SU-DHL-6 (cell line): Measurements from ENCODE around the gene IDH2.

ENCODE experiments used
- H2AFZ ChIP-seq: fragments of 200-600 bp; sonication (generic); 2 replicates; pipeline ENCODE4 v1.6.1; 2014; ENCODE audit warnings: low read depth, mild to moderate bottlenecking, moderate library complexity, mixed read lengths, antibody characterized with exemption, low read length; ENCODE audit not compliant: severe bottlenecking
- H3F3A ChIP-seq: fragments of 200-600 bp; shearing (Covaris generic); 2 replicates; pipeline ENCODE4 v1.6.0; 2016; ENCODE audit warnings: antibody characterized with exemption, mild to moderate bottlenecking; ENCODE audit not compliant: insufficient read depth
- H3K27ac ChIP-seq: fragments of 200-600 bp; sonication (generic); 2 replicates; pipeline ENCODE4 v1.5.1; 2016; ENCODE audit warnings: low read depth, mild to moderate bottlenecking, low read length, moderate library complexity, mixed read lengths
- H3K27me3 ChIP-seq: fragments of 200-600 bp; sonication (generic), shearing (Covaris generic); 2 replicates; pipeline ENCODE4 v1.6.0; 2014; ENCODE audit warnings: mild to moderate bottlenecking, low read length
- H3K36me3 ChIP-seq: fragments of 200-600 bp; sonication (generic); 2 replicates; pipeline ENCODE4 v1.6.1; 2014; ENCODE audit warnings: mild to moderate bottlenecking, low read length, mixed read lengths
- H3K4me2 ChIP-seq: fragments of 300-600, 200-600 bp; shearing (Covaris generic), sonication (generic); 2 replicates; pipeline ENCODE4 v1.6.0; 2014; ENCODE audit warnings: low read length, low read depth, mild to moderate bottlenecking; ENCODE audit not compliant: poor library complexity, severe bottlenecking
- H3K4me3 ChIP-seq: fragments of 200-600 bp; sonication (generic); 2 replicates; pipeline ENCODE4 v1.5.1; 2014; ENCODE audit warnings: antibody characterized with exemption, low read length, mild to moderate bottlenecking, mixed read lengths; ENCODE audit not compliant: insufficient read depth, poor library complexity, severe bottlenecking
- H3K79me2 ChIP-seq: fragments of 200-600 bp; sonication (generic); 2 replicates; pipeline ENCODE4 v1.6.1; 2014; ENCODE audit warnings: mild to moderate bottlenecking, low read length, moderate library complexity; ENCODE audit not compliant: insufficient read depth
- H3K9ac ChIP-seq: fragments of 200-600 bp; sonication (generic); 2 replicates; pipeline ENCODE4 v1.7.0; 2014; ENCODE audit warnings: mild to moderate bottlenecking, low read length
- H3K9me2 ChIP-seq: fragments of 200-600 bp; sonication (generic); replicated peaks from 2 replicates; pipeline ENCODE4 v1.6.1; 2014; ENCODE audit warnings: low read length; ENCODE audit not compliant: insufficient read depth
- H3K9me3 ChIP-seq: fragments of 200-600 bp; sonication (generic); 2 replicates; pipeline ENCODE4 v1.6.1; 2014; ENCODE audit warnings: low read length, mixed read lengths; ENCODE audit not compliant: insufficient read depth
- H4K20me1 ChIP-seq: fragments of 200-600 bp; sonication (generic); 2 replicates; pipeline ENCODE4 v1.6.1; 2014; ENCODE audit warnings: low read depth, mild to moderate bottlenecking, antibody characterized with exemption, low read length, moderate library complexity, mixed read lengths
- CTCF ChIP-seq: fragments of 200-600 bp; sonication (generic); IDR thresholded peaks from one replicate; pipeline ENCODE4 v1.5.1; 2017; ENCODE audit warnings: antibody characterized with exemption, mild to moderate bottlenecking, low read length, moderate library complexity; ENCODE audit not compliant: insufficient read depth, poor library complexity, severe bottlenecking
- EZH2phosphoT487 ChIP-seq: fragments of 200-600 bp; sonication (generic), shearing (Covaris generic); conservative IDR thresholded peaks from 2 replicates; pipeline ENCODE4 v1.6.1; 2018; ENCODE audit warnings: mild to moderate bottlenecking, antibody characterized with exemption, low read length, moderate library complexity, mixed read lengths

The IDH2 gene

DNA sequence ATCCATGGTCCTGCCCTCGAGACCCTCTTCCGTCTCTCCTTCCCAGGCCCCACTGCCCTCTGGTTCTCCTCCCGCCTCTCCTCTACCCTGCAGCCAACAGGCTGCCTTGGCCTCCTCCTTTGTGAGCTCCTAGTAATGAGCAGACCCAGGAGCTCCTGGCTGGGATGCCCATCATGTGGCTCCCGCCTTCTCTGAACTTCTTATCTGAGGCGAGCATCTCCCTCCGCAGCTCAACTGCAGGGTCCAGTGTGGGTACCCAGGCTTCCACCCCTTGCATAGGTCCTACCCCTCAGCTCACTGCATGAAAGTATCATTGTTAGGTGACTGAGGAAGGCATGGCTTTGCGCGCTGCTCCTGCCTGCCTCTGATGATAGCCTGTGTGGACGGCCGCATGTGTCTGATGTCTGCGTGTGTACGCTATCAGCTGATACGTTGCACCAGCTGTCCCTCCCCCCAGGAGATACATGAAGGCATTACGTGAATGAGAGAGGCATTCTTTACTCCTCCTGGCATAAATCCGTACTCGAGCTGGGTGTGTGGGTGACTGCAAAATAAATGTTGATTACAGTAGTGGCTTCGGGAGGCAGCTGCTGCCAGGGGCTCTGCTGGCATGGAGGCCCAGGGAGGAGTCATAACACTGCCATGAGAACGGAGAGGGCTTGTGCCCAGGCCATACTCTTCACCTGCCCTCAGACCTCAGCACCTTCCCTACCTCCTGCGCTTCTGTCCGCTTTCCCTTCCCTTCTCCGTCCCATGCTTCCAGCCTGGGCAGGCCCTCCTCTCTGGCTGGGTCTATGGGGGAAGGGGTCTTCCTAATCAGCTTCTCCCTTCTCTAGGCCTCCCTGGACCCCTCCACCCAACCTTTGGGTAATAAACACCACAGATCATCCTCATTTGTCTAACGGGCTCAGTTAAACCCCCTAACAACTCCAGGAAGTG, 52.3 kb downstream of the IDH2 start:
- Histone ChIP-seq H3K27me3 (no peaks in the 10 kb centered on the region), H3K9ac (no peak overlapping the region), H2AFZ (no peak overlapping the region), H3K27ac (no peak overlapping the region), H3K9me3 (no peaks in the 10 kb centered on the region), H3K36me3 (no peaks in the 10 kb centered on the region), H3K79me2 (no peaks in the 10 kb centered on the region), H3K9me2 (no peaks in the 10 kb centered on the region), H3K4me2 (no peak overlapping the region), H3K4me3 (no peak overlapping the region), H4K20me1 (no peaks in the 10 kb centered on the region), H3F3A (no peaks in the 10 kb centered on the region)
- TF ChIP-seq EZH2phosphoT487 (no peak), CTCF (no peak)

DNA sequence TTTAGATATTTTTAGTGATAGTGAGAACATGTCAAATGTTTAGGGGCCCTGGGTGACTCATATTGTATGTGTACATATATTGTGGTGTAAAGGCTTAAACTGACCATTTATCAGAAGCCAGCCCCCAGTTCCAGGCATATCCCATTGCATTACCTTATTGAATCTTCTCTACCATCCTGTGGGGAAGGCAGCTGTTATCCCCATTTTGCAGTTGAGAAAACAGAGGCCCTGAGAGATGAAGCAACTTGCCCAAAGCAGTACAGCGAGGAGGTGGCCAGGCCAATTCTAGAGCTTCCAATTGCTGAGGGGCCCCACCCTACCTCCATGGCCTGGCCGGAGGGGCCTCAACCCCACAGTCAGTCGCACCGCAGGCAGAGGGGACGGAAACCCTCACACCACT, 53.2 kb downstream of the IDH2 start:
- TF ChIP-seq EZH2phosphoT487 (no peak), CTCF (no peak)
- Histone ChIP-seq H3K4me2 (no peak overlapping the region), H3F3A (no peaks in the 10 kb centered on the region)

DNA sequence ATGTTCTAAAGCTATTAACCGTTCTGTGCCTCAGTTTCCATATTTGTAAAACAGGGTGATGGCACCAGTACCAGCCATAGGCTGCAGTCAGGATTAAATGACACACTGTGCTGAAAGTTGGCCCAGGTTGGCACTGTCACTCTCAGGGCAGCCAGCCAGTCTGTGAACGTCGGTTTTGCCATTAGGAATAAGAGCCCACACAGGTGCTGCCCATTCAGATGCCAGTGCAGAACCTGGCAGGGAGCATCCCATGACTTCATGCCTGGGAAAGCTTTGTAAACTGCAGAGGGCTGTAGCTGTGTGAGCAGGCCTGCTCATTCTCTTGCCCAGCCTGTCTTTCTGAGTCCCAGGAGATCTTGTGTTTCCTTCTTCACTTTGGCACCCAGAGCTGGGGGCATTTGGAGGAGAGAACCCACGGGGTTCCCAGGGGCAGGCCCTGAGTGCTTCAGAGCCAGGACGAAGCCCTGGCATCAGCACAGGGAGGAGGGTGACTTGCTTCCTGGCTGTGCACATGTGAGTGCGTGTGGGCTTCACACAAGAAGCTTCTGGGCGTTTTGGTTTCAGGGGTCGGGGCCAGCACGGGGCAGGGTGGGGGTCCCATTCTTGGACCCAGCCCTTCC, 54.2 kb downstream of the IDH2 start:
- Histone ChIP-seq H3K4me2 (no peak overlapping the region), H3K79me2 (no peaks in the 10 kb centered on the region), H3K9me2 (no peaks in the 10 kb centered on the region), H3K4me3 (no peak overlapping the region), H4K20me1 (no peaks in the 10 kb centered on the region), H3K9ac (no peak overlapping the region), H3K27me3 (no peaks in the 10 kb centered on the region), H3K36me3 (no peaks in the 10 kb centered on the region), H3K27ac (no peak overlapping the region), H3F3A (no peaks in the 10 kb centered on the region), H3K9me3 (no peaks in the 10 kb centered on the region), H2AFZ (no peak overlapping the region)
- TF ChIP-seq CTCF (no peak), EZH2phosphoT487 (no peak)

More for the DNA sequence above, 53.2 kb downstream of the IDH2 start:
- Histone ChIP-seq H3K4me3 (no peak overlapping the region), H3K27me3 (no peaks in the 10 kb centered on the region), H3K79me2 (no peaks in the 10 kb centered on the region), H3K27ac (no peak overlapping the region), H3K9me3 (no peaks in the 10 kb centered on the region), H4K20me1 (no peaks in the 10 kb centered on the region), H3K9ac (no peak overlapping the region), H3K36me3 (no peaks in the 10 kb centered on the region), H3K9me2 (no peaks in the 10 kb centered on the region), H2AFZ (no peak overlapping the region)
